NT2/D1 (cell line): ENCODE results near the gene KLHL8.

Experiments used
- YY1 ChIP-seq: IDR thresholded peaks from 2 replicates; pipeline ENCODE4 v1.6.1; 2011; ENCODE audit not compliant: insufficient read length, insufficient read depth
- ZNF274 ChIP-seq: IDR thresholded peaks from 2 replicates; pipeline ENCODE4 v1.6.1; 2011; ENCODE audit warnings: mild to moderate bottlenecking, low read depth, low read length

- TF ChIP-seq ZNF274 (no peak), YY1 (no peak)
Observed at GRCh38 chr4:87114245-87115062, 106.0 kb downstream of the KLHL8 start.
